Measurements from ENCODE around the gene SNTG2.

SNTG2 gene

GRCh38 chr2:954687-955000 lies 4.0 kb downstream of the SNTG2 start:
- DNase-seq: no peak

DNA sequence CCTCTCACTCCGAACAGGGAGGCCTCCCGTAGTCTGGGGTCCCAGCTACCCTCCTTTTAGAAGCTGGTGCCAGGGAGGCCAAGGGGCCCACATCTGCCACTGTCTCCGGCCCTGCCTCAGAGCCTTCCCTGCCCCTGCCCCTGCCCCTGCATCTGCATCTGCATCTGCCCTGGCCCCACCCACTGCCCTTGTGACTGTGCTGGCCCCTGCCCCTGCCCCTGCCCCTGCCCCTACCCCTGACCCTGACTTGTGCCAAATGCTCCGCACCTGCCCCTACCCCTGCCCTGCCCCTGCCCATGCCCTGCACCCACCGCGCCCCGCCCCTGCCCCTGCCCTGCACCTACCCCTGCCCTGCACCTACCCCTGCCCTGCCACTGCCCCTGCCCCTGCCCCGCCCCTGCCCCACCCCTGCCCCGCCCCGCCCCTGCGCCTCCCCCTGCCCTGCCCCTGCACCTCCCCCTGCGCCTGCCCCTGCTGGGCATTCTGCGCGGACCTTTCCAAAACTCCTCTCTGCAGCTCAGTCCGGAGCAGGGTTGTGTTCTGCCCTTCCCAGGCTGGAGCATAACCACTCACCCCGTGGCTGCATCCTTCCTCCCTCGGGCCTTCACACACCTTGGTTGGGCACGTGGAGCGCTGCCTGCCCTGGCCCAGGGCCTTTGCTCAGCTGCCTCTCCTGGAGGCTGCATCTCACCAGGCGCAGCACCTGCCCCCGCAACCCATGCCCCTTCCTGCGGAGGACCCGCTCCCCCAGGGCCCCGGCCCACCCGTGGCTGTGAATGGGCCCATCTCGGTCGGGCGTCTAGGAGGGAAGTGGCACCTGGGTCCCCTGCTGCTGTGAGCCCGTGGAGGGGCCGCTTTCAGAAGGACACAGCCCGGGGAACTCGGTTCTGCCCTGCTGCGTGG lies 5.4 kb downstream of the SNTG2 start:
- no peak for DNase-seq

DNA sequence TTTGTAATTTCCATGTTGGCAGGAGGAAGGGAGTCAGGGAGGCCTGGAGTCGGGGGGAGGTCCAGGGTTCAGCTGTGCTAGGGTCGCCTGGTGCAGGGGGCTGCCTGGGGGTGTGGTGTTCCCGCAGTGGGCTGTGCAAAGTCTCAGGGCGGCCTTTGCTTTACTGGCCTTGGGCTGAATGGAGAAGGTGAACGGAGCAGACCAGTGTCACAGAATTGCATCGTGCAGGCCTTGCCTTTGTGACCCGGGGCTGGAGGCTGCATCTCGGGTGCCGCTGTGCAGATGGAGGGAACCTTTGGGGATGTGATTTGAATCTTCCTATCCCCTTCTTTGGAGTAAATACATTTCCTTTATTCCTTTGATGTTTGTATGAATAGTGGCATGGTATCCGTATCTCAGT lies 8.8 kb downstream of the SNTG2 start:
- no peak for DNase-seq

DNA sequence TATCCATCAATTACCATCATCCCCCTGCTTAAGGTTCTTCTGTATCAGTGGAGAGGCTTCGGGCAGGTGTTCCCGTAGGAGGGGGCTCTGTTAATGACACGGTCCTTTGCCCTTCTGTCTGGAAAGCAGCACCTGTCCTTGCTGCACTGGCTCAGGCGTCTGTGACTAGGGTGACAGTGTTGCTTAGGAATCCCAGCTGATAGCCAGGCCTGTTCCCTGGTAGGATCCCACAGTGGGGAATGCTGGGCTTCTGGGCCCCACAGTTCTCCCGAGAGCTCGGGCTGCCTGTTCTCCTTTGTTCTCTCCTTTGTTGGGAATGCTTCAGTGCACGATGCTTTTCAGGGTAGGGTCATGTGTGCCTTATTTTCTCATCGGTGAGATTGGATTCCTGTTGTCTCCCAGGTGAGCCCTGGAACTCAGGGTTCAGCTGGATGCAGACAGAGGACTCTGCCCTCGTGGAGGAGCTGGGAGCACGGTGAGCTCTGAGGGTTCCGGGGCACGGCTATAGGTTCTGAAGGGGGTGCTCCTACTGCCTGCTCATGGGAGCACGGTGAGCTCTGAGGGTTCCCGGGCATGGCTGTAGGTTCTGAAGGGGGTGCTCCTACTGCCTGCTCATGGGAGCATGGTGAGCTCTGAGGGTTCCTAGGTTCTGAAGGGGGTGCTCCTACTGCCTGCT lies 9.6 kb downstream of the SNTG2 start:
- no peak for DNase-seq

DNA sequence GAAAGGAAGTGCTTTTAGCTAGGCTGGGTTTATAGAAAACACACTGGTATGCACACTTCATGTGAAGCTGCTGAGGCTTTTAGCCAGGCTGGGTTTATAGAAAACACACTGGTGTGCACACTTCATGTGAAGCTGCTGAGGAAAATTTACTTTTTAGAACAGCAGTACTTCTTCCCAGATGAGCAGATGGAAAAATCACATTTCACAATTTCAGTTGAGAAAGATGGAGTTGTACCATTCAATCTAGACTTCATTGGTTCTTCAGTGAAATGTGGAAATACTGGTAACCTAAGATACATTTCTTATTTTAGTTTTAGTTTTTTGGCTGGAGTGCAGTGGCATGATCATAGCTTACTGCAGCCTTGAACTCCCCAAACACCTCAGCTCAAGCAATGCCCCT lies 11.1 kb downstream of the SNTG2 start:
- DNase-seq: no peak

- no peak for DNase-seq
Observed at GRCh38 chr2:963876-964275, 13.2 kb downstream of the SNTG2 start.

DNA sequence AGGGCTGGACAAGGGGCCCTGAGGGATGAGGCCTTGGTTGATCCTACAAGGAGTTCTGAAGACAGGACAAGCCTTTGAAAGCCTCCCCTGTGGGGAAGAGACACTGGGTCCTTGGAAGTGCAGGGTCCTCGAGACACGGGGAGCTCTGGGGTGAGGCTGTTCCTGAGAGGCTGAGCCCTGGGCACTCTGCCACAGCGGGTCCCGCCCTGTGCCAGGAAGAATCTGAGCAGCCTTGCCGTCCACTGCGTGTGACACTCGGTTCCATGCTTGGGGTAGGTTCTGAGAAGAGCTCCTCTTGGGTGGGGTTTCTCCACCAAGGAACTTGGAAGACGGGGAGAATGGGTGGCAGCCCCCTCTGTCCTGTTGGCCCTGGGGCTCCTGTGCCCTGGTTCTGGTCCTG lies 13.9 kb downstream of the SNTG2 start:
- DNase-seq: no peak

- no peak for DNase-seq
Observed at GRCh38 chr2:965640-966147, 15.0 kb downstream of the SNTG2 start.

GRCh38 chr2:973129-973528 lies 22.5 kb downstream of the SNTG2 start:
- no peak for DNase-seq

DNA sequence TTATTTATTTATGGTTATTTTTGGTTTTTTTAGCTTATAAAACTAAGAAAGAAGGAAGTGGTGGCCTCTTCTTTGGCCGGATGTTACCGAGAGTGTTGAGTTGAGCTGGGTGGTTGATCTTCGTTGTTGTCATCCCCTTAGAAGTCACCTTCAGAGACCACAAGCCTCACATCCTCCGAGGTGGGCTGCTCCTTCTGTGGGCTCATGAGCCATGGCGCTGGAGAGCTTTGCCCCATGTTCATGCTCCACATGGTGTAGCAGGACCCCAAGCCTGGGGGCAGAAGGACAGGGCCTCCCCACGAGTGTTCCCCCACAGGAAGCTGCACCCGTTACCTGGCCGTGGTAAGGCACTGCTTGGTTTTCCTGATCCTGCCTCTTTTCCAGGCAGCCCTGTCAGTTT lies 23.4 kb downstream of the SNTG2 start:
- no peak for DNase-seq

DNA sequence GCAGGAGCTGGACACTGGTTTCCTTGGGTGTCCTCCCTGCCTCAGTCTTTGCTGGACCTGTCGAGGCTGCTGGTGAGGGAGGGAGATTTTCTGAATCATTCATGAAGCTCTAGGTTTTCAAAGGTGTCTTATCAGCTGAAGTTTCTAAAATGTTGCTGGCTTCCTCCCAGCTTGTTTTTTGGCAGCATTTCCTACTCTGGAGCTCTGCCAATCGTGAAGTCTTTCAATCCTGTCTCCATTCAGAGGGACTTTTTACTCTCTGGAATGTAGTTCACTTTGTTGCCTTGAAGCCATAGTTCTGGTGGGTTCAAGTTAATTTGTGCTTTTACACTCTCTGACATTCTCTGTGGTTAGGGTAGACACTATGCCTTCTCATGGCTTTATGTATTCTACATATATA lies 23.9 kb downstream of the SNTG2 start:
- no peak for DNase-seq

DNA sequence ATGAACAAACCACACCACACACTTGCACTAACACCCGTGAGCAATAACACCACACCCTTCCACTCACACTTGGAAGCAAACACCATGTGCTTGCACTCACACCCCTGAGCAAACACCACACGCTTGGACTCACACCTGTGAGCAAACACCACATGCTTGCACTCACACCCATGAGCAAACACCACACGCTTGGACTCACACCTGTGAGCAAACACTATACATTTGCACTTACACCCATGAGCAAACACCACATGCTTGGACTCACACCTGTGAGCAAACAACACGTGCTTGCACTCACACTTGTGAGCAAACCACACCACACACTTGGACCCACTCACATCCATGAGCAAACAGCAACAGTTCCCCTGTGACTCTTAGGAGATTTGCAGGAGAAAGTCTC lies 24.4 kb downstream of the SNTG2 start:
- no peak for DNase-seq

DNA sequence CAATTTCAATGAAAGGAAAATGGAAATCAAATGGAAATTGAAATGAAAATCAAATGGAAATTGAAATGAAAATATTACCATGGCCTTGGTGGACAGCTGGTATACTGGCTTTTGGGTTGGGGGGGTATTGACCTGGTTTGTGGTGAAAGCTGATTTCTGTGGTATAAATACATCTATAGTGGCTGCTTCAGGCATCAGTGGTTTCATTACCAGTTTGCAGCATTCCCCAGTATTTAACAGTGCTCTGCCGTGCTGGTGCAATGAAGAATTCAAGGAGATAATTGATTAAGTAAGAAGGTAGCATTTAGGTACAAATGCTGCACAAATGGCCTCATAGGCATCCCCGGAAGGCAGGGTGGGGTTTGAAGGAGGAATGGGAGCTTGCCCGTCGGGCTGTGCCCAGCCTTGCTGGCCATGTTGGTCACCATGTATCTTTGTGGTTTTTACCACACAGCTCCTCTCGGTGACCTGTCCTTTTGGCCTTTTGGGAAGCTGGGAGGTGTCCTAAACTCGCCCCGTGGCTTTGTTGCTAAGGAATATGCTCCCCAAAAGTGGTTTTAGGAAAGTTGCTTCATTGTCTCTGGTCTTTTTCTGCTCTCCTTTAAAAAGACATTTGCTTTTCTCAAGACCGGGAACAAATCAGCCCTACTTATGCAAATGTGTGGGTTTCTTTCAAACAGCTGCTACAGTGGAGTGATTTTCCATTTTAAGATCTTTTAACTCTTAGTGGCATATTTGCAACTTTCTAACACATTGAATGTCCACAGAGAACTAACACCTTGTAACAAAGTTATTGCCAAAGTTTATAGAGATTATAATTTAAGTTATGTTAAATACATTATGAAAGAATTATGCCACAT lies 28.6 kb downstream of the SNTG2 start:
- DNase-seq: no peak

DNA sequence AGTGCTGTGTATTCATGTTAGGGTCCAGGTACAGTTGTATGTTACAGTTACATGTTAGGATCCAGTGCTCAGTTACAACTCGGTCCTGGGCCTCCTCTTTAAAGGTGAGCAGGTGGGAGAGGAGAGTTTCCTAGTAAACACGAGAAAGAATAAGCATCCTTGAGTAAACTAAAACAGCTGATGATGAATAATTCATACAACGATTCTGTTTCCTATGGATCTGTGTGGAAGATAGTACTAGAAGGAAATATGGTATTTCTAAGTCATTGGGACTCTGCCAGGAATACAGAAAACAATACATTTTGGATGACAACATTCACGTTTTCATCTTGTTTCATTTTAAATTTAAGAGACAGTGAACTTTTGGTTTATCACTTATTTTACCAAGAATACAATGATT lies 29.5 kb downstream of the SNTG2 start:
- DNase-seq: no peak

GRCh38 chr2:981258-981657 lies 30.6 kb downstream of the SNTG2 start:
- no peak for DNase-seq

GRCh38 chr2:981759-982158 lies 31.1 kb downstream of the SNTG2 start:
- DNase-seq: no peak

- no peak for DNase-seq
Observed at GRCh38 chr2:985317-985898, 34.8 kb downstream of the SNTG2 start.

- DNase-seq: no peak
Observed at GRCh38 chr2:987789-988188, 37.1 kb downstream of the SNTG2 start.

DNA sequence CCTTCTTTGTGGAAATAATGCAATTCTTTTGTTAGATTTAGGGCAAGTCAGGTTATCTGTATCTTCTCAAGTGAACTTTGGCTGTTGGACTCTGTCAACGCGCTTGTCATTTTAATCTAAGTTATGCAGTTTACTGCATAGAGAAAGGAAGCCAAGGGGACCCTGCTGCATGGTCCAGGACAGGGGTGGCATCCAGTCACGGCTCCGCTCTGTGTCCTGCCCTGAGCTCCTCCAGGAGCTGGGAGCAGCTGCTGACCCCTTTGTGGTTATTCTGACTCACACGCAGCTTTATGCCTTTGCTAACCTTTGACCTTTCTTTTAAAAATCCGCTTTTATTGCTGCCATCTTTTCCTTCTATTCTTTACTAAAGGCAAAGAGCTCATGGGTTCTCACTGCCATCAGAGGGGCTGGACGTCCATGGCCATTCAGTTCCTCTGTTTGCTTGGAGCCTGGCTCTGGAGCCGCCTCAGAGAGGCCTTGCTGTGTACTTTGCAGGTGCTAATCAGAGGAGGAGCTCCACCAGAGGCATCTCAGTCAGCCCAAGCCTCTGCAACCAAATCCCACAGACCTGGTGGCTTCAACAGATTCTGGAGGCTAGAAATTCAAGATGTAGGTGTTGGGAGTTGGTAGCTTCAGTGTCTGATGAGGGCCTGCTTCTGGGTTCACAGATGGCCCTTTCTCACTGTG lies 39.3 kb downstream of the SNTG2 start:
- DNase-seq: no peak

- DNase-seq: no peak
Observed at GRCh38 chr2:990970-991369, 40.3 kb downstream of the SNTG2 start.

DNA sequence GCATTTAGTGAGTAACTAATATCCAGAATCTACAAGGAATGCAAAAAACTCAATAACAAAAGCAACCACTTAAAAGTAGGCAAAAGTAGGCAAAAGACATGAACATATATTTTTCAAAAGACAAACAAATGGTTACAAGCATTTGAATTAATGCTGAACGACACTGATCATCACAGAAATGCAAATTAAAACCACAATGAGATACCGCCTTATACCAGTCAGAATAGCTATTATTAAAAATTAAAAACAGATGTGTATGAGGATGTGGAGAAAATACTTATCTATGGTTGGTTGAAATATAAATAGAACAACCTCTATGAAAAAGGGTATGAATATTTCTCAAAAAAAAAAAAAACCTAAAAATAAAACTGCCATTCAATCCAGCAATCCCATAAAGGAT lies 51.7 kb downstream of the SNTG2 start:
- DNase-seq: no peak

GRCh38 chr2:1004398-1004797 lies 53.7 kb downstream of the SNTG2 start:
- no peak for DNase-seq

All from OCI-M1 (cell line).